ENCODE results near the gene PRKCG.
"Not testable (repeated sequence)": the region's sequence is repeated elsewhere in the genome, so short reads cannot be mapped to it uniquely, and the experiment has no call there.

The PRKCG gene

DNA sequence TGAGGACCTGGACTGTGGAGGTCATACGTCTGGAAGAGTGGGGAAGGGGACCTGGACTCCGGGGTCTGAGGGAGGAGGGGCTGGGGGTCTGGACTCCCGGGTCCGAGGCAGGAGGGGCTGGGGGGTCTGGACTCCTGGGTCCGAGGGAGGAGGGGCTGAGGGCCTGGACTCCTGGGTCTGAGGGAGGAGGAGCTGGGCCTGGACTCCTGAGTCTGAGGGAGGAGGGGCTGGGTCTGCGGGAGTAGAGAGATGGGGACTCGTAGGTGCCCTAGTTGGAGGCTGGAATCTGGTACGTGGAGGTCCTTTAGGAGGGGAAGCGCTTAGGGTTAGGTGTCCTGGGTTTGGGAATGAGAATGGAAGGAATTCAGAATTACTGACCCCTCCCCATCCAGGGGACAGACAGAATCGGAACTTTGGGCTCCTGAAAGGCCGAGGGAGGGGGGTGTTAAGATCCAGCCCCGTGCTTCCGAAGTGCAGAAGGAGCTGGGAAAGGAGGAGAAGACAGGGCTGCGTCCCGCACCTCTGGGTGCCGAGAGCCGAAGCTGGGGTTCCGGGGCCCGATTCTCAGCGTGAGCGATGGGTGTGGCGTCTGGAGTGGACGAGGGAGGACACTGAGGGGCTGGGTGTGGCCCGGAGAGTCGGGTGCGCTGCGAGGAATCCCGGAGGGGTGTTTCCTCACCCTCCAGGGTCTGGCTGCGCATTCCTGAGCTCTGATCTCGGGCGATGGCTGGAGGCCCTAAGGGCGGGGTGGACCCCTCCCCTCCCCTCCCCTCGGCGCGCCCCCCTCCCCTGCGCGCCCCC, 13.7 kb upstream of the PRKCG start:
- TF ChIP-seq, protein P1, sequence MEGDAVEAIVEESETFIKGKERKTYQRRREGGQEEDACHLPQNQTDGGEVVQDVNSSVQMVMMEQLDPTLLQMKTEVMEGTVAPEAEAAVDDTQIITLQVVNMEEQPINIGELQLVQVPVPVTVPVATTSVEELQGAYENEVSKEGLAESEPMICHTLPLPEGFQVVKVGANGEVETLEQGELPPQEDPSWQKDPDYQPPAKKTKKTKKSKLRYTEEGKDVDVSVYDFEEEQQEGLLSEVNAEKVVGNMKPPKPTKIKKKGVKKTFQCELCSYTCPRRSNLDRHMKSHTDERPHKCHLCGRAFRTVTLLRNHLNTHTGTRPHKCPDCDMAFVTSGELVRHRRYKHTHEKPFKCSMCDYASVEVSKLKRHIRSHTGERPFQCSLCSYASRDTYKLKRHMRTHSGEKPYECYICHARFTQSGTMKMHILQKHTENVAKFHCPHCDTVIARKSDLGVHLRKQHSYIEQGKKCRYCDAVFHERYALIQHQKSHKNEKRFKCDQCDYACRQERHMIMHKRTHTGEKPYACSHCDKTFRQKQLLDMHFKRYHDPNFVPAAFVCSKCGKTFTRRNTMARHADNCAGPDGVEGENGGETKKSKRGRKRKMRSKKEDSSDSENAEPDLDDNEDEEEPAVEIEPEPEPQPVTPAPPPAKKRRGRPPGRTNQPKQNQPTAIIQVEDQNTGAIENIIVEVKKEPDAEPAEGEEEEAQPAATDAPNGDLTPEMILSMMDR (IDR thresholded peaks at IDR 0.05; ENCODE audit: borderline replicate concordance, control extremely low read depth, extremely low read depth, insufficient read depth, missing control alignments) = no peak
- in situ Hi-C loops (cut with MboI; ENCODE audit: low sequenced_read_pairs, unreplicated experiment) = no loop called here
- DNase-seq (ENCODE audit: low spot score) = peak; percentile 56

DNA sequence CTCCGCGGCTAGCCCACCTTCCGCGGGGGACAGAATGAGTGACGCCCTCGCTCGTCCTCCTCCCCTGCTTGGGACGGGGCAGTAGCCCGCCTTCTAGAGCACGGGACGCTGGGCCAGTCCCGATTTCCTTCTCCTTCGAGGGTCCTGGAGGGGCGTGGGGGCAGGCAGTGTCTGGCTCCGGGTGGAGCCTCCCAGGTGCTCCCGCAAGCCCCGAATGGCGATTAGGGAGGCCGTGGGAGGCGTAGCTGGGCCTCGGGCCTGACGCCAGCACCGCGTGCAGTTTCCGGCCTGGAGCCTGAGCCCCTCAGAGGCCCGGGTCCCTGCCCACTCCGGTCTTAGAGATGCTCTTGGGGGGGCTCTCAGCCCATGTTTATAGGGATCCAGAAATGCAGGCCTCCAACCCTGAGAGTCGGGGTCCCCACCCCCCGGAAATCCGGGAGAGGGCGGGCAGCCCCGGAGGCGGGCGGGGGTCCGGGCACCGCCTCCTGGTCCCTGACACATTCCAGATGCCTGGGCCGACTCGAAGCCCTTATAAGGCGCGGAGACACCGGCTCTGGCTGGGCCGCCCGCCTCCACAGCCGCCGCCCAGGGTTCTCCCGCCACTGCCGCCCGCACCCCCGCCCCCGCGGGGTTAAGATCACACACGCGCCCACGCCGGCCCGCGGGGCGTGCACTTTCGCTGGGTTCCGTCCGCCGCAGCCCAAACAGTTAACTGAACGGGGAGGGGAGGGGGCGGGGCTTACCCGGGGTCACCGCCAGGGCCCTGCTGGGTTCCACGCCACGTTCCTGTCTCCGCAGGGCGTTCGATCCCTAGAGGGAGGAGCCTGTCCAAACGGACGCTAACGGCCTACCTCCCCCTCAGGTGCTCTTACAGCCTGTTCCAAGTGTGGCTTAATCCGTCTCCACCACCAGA, 12.8 kb upstream of the PRKCG start:
- peak; percentile 87 for DNase-seq (ENCODE audit: low spot score)
- in situ Hi-C loops (cut with MboI; ENCODE audit: low sequenced_read_pairs, unreplicated experiment) = no loop called here
- TF ChIP-seq, protein P1 (IDR thresholded peaks at IDR 0.05; ENCODE audit: borderline replicate concordance, control extremely low read depth, extremely low read depth, insufficient read depth, missing control alignments) = no peak

DNA sequence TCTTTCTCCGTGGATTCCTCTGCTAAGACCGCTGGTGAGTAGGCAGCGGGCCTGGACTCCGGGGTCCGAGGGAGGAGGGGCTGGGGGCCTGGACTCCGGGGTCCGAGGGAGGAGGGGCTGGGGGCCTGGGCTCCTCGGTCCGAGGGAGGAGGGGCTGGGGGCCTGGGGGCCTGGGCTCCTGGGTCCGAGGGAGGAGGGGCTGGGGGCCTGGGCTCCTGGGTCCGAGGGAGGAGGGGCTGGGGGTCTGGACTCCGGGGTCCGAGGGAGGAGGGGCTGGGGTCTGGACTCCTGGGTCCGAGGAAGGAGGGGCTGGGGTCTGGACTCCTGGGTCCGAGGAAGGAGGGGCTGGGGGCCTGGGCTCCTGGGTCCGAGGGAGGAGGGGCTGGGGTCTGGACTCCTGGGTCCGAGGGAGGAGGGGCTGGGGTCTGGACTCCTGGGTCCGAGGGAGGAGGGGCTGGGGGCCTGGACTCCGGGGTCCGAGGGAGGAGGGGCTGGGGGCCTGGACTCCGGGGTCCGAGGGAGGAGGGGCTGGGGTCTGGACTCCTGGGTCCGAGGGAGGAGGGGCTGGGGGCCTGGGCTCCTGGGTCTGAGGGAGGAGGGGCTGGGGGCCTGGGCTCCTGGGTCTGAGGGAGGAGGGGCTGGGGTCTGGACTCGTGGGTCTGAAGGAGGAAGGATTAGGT, 12.1 kb upstream of the PRKCG start:
- in situ Hi-C loops (cut with MboI; ENCODE audit: low sequenced_read_pairs, unreplicated experiment); DNase-seq (ENCODE audit: low spot score): not testable (repeated sequence)

DNA sequence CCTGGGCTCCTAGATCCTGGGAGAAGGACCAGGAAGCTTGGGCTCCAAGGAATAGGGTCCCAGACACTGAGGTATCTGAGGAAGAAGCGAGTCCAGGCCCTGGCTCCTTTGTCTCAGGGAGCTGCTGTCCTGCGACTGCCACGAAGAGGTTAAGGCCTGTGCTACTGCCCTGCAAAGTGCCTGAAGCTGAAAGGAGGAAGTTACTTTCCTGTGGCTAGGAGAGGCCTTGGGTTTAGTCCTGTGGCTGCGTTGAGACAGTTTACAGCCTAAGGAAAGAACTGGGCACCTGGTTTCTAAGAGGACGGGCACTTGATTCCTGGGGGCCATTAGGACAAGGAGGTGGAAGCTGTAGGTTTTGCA, 11.5 kb upstream of the PRKCG start:
- TF ChIP-seq, protein P1 (IDR thresholded peaks at IDR 0.05; ENCODE audit: borderline replicate concordance, control extremely low read depth, extremely low read depth, insufficient read depth, missing control alignments) = no peak
- in situ Hi-C loops (cut with MboI; ENCODE audit: low sequenced_read_pairs, unreplicated experiment) = no loop called here
- DNase-seq (ENCODE audit: low spot score) = no peak

DNA sequence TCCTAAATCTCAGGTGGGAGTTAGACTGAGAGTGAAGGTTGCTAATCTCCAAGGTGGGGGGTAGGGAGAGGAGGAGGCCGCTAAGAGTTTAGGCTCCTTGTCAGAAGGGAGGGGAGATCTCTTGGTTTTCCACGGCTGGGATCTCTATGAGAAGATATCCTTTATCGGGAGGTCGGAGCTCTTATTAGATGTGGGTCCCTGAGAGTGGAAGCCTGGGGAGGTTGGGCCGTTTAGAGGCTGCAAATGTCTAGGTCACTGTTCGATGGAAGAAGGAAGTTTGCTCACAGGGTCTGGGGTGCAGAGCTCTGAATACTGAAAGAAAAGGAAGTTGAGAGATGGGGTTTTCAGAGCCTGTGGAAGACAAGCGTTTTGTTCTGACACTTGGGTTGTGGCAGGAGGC, 10.5 kb upstream of the PRKCG start:
- DNase-seq (ENCODE audit: low spot score) = no peak
- TF ChIP-seq, protein P1 (IDR thresholded peaks at IDR 0.05; ENCODE audit: borderline replicate concordance, control extremely low read depth, extremely low read depth, insufficient read depth, missing control alignments) = no peak
- in situ Hi-C loops (cut with MboI; ENCODE audit: low sequenced_read_pairs, unreplicated experiment) = no loop called here

DNA sequence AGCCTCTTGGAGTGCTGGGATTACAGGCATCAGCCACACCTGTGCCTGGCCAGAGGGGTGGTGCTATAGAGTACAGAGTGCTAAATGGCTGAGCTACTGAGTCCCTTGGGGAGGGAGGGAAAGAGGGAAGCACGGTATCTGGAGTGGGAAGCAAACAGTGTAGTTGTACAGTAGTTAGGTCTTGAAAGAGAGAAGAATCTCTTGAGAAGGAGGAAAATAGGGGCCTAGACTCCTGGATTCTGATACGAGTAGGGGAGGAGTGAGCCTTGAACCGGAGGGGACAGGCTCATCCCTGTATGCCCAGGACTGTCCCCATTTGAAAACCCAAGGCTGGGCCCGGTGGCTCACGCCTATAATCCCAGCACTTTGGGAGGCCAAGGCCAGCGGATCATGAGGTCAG, 9.2 kb upstream of the PRKCG start:
- no peak for DNase-seq (ENCODE audit: low spot score)
- TF ChIP-seq, protein P1 (IDR thresholded peaks at IDR 0.05; ENCODE audit: borderline replicate concordance, control extremely low read depth, extremely low read depth, insufficient read depth, missing control alignments) = no peak
- in situ Hi-C loops (cut with MboI; ENCODE audit: low sequenced_read_pairs, unreplicated experiment) = no loop called here

Measured in GM13976 (cell line).